ENCODE results near the gene CCDC187.

The CCDC187 gene

DNA sequence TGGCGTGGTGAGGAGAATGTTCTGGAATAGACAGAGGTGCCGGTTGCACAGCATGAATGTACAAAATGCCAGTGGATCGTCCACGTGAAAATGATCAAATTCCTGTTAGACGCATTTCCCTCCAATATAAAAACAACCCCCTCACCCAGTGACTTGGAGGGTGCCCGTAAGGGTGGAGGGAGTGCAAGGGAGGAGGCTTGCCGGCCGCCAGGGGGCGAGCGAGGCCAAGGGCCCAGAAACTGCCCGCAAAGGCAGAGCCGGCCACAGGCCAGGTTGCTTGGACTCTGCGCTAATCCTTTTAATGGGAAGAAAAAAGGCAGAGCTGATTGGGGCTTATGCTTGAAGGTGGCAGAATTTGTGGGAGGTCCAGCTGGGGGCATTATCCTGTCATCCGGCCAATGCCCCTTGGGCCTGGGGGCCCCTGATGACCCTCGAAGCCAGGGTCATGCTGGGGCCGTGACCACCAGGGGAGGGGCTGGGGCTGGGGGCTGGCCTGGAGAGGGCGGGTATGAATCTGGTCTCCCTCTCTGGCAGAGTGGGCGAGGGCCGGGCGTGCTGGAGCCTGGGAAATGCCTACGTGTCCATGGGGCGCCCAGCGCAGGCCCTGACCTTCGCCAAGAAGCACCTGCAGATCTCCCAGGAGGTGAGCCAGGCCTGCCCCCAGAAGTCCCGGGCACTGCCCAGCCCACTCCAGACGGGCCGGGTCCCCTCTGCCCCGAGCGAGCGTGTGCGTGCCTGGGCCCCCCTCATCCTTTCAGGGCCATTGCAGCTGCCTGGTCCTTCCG is 35.5 kb upstream of the CCDC187 start:
- DNase-seq: no peak

DNA sequence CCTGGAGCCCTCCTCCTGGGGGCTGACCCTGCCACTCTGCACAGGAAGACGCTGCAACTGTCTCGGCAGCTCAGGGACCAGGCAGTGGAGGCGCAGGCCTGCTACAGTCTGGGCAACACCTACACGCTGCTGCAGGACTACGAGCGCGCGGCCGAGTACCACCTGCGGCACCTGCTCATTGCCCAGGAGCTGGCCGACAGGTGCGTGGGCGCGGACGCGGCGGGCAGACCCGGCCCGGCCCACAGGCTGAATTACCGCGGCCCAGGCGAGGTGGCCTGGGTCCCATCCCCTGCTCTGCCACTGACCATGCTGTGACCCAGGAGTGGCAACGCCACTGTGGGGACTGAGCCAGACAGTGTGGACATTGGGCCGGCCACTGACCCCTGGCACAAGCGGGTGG is 34.6 kb upstream of the CCDC187 start:
- DNase-seq: no peak

GRCh38 chr9:136337416-136338395 is 33.8 kb upstream of the CCDC187 start:
- DNase-seq: no peak

GRCh38 chr9:136336881-136337280 is 33.0 kb upstream of the CCDC187 start:
- DNase-seq: no peak

GRCh38 chr9:136336156-136336870 is 32.4 kb upstream of the CCDC187 start:
- DNase-seq: no peak

- DNase-seq: no peak
Measured at GRCh38 chr9:136335296-136336155, 31.6 kb upstream of the CCDC187 start.

DNA sequence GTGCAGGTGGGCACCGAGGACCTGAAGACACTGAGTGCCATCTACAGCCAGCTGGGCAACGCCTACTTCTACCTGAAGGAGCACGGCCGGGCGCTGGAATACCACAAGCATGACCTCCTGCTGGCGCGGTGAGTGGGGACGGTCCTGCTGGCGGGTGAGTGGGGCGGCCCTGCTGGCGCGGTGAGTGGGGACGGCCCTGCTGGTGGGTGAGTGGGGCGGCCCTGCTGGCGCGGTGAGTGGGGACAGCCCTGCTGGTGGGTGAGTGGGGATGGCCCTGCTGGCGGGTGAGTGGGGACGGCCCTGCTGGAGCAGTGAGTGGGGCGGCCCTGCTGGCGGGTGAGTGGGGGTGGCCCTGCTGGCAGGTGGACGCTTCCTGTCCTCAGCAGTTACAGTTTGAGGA is 30.6 kb upstream of the CCDC187 start:
- no peak for DNase-seq

DNA sequence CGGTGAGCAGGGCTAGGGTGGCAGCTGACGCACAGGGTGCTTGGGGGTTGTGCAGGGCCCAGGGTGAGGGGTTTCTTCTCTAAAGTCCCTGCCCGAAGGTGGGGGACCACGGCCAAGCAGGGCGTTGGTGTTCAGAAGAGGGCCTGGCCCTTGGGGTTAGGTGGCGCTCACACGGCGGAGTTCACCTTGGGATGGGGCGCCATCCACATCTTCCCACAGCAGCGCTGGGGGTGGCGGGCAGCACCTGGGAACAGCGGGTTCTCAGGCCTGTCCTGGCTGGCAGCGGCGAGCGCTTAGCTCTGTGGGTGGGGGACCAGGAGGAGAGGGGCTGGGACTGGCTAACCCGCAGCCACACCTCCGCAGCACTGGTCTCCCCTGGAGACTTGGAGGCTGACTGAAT is 29.6 kb upstream of the CCDC187 start:
- DNase-seq: no peak

DNA sequence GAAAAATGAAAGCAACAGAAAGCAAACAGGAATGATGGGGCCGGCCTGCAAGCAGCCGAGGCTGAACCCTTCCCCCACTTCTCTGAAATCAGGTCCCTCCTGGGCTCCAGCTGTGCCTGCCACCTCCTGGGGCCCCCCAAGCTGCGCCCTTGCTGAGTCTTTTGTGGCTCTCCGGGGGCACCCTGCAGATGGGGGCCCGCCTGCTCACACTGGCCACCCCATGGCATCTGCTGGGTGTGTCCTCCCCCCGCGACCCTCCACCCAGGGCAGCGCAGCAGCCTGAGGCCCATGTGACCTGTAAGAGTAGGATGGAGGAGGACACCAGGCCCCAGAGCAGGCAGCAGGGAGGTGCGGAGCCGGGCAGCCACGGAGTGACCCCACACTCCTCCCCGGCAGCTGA is 29.2 kb upstream of the CCDC187 start:
- no peak for DNase-seq

GRCh38 chr9:136332482-136332983 is 28.6 kb upstream of the CCDC187 start:
- DNase-seq: no peak

GRCh38 chr9:136331556-136332481 is 27.9 kb upstream of the CCDC187 start:
- no peak for DNase-seq

DNA sequence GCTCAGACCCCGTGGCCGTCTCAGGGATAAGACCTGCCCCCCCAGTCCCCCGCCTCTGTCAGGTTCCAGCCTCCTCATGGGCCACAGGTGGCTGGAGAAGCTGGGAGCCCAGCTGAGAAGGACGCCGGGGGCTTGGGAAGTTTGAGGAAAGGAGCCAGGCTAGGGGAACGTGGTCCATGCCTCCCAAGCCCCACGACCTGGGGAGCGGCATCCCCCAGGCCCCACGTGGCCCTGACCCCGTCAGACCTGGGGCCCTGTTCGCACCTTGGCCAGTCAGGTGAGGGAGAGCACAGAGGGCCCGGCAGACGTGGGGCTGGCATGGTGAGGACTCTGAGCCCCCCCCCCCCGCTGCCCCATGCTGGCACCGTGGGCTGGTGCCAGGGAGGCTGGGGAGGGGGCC is 27.1 kb upstream of the CCDC187 start:
- no peak for DNase-seq

DNA sequence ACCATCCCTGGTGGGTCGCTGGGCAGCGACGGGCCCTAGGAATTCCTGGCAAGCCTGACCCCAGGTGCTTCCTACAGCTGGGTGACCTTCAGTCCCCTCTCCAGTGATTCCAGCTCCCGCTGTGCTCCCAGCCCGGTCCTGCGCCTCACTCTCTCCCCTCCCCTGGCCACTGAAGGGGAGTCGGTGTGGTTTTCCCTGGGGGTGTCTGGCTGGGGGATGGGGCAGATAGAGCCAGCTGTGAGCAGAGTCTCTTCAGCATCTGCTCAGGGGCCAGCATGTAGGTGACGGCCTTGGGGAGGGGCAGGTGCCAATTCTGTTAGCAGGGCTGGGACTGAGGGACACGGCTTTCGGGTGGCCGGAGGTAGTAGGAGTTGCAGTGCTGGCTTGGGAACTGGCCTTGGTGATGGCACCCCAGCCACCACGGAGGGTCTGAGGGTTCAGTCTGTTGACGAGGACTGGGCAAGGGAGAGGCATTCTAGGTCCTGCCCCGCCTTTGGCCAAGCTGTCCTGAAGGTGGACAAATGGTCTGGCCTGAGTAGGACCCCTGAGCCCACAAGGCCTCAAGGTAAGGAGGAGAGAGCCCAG is 26.6 kb upstream of the CCDC187 start:
- DNase-seq: no peak

DNA sequence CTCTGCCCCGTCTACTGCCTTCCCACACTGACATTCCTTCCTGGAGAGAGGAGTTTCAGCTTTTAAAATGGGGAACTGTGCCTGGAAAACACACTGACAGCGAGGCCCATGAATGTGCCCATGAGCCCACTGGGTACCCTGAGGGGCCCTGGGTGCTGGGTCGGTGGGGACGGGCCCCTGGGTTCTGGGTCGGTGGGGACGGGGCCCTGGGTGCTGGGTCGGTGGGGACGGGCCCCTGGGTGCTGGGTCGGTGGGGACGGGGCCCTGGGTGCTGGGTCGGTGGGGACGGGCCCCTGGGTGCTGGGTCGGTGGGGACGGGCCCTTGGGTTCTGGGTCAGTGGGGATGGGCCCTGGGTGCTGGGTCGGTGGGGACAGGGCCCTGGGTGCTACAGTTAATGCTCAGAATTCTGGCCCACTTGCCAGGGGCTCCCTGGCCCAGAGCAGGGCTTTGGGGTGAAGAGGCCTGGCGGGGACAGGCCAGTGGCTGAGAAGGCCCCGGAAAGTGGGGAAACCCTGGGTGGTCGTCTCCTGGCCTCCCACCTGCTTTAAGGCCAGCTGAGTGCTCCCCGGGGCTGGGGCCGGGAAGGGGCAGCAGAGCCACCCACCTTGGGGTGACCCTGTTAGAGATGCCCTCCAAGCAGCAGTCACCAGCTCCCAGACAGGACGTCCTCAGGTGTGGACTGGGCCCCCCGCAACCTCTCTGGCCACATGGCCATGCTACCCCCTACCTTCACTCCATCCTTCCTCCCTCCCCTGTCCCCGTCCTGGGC is 25.9 kb upstream of the CCDC187 start:
- no peak for DNase-seq

GRCh38 chr9:136329211-136329627 is 25.3 kb upstream of the CCDC187 start:
- DNase-seq: no peak

DNA sequence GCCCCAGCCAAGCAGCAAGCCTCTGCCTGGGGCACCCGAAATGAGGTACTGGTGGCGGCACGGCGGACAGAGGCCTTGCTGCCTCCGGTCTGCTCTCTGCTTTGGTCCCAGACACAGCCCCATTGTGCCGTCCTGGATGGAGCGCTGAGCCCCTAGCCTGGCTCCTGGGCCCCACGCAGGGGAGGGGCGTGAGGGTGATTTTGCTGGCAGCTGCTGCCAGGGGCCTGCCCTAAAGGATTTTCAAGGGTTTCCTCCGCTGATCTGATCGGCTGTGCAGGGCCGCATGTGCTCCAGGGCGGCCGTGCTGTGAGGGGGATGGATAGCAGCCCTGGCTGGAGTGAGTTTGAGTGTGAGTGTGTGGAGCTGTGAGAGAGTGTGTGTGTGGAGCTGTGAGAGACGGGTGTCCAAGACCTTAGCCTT is 24.7 kb upstream of the CCDC187 start:
- no peak for DNase-seq

- peak; percentile 25 for DNase-seq
Measured at GRCh38 chr9:136328011-136328621, 24.2 kb upstream of the CCDC187 start.

DNA sequence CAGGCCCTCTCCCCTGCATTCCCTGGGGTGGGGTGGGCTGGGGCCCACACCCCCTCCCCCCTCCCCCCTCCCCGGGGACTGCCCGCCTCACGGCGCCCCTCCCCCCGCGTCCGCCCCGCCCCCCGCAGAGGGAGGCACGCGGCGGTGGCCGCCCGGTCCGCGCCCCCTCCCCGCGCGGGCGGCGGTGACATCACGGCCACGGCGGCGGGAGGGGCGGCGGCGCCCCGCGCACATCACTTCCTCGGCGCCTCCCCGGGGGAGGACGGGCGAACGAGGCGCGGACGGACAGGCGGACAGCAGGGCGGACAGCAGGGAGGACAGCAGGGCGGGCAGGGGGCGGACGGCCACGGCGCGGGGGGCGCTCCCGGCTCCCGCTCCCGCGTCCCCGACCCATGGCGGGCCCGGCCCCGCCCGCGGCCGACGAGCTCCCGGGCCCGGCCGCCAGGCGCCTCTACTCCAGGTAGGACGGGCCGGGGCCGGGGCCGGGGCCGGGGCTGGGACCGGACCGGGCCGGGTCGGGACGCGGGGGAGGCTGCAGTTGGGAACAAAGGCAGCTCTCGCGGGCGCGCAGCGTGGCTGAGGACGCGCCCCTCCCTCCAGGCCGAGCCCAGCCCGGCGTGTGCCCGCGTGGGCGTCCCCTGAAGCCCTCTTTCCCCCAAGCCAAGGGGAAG is 23.5 kb upstream of the CCDC187 start, which contains the start of gene GPSM1:
TSS of gene GPSM1 (plus strand) at position 236 of the 671 bp plus-strand sequence. CDS start at position 393, 157 bp downstream.
- no peak for DNase-seq
